Muscle layer of duodenum (tissue), 2 donors: Measurements from ENCODE around the gene SF3B2.
"Not testable (repeated sequence)": the region's sequence is repeated elsewhere in the genome, so short reads cannot be mapped to it uniquely, and the experiment has no call there.

Experiments used
- H3K27ac ChIP-seq: one replicate; pipeline ENCODE4 v1.7.0; 2013; ENCODE audit warnings: mild to moderate bottlenecking, low read length
- H3K27me3 ChIP-seq: one replicate; pipeline ENCODE4 v1.7.0; 2013; ENCODE audit warnings: low read depth, mild to moderate bottlenecking, control low read depth, low read length
- H3K36me3 ChIP-seq, 2 donors: one replicate each; pipeline ENCODE4 v1.7.0; 2013; ENCODE audit warnings: low read length in 2 of 2, control low read depth in 1 of 2, mild to moderate bottlenecking in 1 of 2; ENCODE audit not compliant: insufficient read depth in 2 of 2, control insufficient read depth in 1 of 2
- H3K4me1 ChIP-seq, 2 donors: one replicate each; pipeline ENCODE4 v1.7.0; 2013; ENCODE audit warnings: low read length in 2 of 2, mild to moderate bottlenecking in 2 of 2, control low read depth in 1 of 2, moderate library complexity in 1 of 2; ENCODE audit not compliant: insufficient read depth in 2 of 2, control insufficient read depth in 1 of 2
- H3K4me3 ChIP-seq, 2 donors: one replicate each; pipeline ENCODE4 v1.7.0; 2013; ENCODE audit warnings: low read length in 2 of 2, low read depth in 1 of 2, mild to moderate bottlenecking in 1 of 2
- H3K9me3 ChIP-seq, 2 donors: one replicate each; pipeline ENCODE4 v1.7.0; 2013; ENCODE audit warnings: low read length in 2 of 2, control low read depth in 1 of 2, mild to moderate bottlenecking in 1 of 2; ENCODE audit not compliant: control insufficient read depth in 1 of 2
- donor health status: healthy.

Gene SF3B2, protein sequence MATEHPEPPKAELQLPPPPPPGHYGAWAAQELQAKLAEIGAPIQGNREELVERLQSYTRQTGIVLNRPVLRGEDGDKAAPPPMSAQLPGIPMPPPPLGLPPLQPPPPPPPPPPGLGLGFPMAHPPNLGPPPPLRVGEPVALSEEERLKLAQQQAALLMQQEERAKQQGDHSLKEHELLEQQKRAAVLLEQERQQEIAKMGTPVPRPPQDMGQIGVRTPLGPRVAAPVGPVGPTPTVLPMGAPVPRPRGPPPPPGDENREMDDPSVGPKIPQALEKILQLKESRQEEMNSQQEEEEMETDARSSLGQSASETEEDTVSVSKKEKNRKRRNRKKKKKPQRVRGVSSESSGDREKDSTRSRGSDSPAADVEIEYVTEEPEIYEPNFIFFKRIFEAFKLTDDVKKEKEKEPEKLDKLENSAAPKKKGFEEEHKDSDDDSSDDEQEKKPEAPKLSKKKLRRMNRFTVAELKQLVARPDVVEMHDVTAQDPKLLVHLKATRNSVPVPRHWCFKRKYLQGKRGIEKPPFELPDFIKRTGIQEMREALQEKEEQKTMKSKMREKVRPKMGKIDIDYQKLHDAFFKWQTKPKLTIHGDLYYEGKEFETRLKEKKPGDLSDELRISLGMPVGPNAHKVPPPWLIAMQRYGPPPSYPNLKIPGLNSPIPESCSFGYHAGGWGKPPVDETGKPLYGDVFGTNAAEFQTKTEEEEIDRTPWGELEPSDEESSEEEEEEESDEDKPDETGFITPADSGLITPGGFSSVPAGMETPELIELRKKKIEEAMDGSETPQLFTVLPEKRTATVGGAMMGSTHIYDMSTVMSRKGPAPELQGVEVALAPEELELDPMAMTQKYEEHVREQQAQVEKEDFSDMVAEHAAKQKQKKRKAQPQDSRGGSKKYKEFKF

DNA sequence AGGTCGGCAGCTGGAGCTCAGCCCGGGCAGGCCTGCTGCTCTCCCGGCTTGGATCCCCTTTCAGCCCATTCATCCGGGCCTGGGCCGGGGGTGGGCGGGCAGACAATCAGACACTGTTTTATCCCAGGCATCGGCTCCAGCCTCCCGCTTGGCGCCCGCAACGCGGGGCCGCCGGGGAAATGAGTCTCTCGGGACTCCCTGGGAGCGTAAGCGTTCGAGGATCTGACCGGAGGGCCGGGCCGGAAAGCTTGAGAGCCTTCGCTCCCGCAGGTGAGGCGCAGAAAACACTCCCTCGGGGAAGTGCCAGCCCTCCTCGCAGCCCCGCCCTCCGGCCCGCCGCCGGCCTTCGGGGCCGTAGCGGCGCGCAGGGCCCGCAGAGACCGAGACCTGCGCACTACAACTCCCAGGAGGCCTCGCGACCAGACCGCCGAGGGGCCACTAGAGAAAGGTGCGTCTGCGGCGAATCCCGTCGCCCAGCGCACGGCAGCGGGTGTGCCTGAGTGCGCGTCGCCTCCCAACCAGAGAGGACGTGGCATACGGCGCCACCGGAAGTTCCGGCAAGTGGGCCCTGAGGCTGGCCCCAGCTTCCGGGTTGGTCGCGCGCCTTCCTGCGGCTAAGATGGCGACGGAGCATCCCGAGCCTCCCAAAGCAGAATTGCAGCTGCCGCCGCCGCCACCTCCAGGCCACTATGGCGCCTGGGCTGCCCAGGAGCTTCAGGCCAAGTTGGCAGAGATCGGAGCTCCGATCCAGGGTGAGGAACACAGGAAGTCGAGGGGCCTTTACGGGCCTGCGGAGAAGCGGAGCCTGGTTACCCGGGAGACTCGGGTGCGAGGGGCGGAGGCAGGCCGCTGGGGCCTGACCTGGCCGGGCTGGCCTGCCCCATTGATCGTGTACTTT is at the start of gene SF3B2:
SF3B2 (plus strand) TSS at position 599 of the 898 bp plus-strand sequence; CDS start at position 620, 21 bp downstream.
- peak within 1 kb of the TSS; percentile 80 to 100 for H3K4me3 ChIP-seq
- H3K36me3 ChIP-seq: peaks cover 24% of the 10 kb centered on the region in 2 donors
- H3K9me3 ChIP-seq: no peaks in the 10 kb centered on the region
- H3K27me3 ChIP-seq: peaks cover 3% of the 10 kb centered on the region
- H3K4me1 ChIP-seq: peaks cover 13 to 22% of the 10 kb centered on the region in 2 donors
- peak within 1 kb of the TSS; percentile 86 for H3K27ac ChIP-seq

DNA sequence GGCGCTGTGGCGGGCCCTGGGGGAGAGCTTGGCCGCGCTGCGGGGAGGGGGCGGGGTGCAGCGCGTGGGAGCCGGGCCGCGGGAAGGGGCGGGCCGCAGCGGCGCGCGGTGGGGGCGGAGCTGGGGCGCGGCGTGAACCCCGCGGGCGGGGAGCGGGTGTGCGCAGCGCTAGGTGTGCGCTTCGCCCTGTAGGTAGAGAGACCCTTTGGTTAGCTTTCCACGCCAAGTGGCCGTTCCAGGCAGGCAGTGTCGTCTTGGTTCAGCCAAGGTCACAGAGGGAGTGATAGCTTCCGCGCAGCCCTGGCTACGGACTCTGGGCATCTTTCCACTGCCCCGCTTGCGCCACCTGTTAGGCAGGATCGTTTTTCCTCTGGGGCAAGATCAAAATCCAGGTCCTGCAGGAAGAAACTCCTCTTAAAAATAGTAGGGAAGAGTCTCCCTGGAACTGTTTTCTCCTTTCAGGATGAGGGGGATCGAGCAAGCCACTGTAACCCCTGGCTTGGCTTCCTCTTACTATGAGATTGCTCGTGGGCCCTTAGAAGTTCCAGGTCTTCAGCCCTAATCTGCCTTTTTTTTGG is 49.4 kb upstream of the SF3B2 start:
- H3K27ac ChIP-seq: peak overlapping the region; percentile 96
- H3K9me3 ChIP-seq: no peaks in the 10 kb centered on the region
- H3K4me1 ChIP-seq: peaks cover 8 to 26% of the 10 kb centered on the region in 2 donors
- peaks cover 37 to 47% of the 10 kb centered on the region in 2 donors for H3K36me3 ChIP-seq
- H3K4me3 ChIP-seq: peak overlapping the region; percentile 100
- H3K27me3 ChIP-seq: no peaks in the 10 kb centered on the region

DNA sequence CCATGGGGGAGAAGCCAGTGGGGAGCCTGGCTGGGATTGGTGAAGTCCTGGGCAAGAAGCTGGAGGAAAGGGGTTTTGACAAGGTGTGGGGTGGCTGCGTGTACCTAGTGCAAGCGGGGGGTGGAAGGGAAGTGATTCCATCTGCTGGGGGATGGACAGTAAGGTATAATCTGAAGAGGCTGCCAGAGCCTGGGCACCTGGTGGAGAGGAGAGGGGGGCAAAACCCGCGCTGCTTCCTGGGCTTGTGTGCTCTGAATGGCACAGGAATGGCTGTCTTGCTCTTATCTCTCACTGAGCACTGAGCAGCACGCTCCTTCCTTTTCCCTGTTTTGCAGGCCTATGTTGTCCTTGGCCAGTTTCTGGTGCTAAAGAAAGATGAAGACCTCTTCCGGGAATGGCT is 48.9 kb upstream of the SF3B2 start:
- no peaks in the 10 kb centered on the region for H3K27me3 ChIP-seq
- H3K9me3 ChIP-seq: no peaks in the 10 kb centered on the region
- peak overlapping the region; percentile 96 for H3K27ac ChIP-seq
- H3K36me3 ChIP-seq: peaks cover 32 to 42% of the 10 kb centered on the region in 2 donors
- peaks cover 8 to 26% of the 10 kb centered on the region in 2 donors for H3K4me1 ChIP-seq
- peak overlapping the region; percentile 100 for H3K4me3 ChIP-seq

DNA sequence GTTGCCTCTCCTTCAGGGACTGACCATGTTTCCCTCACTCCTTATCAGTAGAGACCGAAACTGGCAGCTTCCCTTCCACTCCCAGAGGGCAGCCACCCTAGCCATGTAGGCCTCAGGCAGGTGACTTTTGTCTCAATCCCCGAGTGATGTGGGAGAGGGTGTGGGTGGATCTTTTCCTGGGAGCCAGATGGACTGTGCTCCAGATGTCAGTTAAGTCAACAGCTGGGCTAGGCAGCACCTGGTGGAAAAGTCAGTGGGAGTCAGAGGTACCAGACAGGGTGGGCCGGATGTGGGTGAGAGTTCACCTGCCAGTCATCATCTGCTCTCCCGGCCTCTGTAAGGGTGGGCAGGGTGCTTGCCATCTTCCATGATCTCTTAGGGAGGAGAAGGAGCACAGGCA is 48.0 kb upstream of the SF3B2 start:
- no peak overlapping the region for H3K27ac ChIP-seq
- H3K27me3 ChIP-seq: no peaks in the 10 kb centered on the region
- H3K4me1 ChIP-seq: peaks cover 8 to 26% of the 10 kb centered on the region in 2 donors
- H3K9me3 ChIP-seq: no peaks in the 10 kb centered on the region
- no peak overlapping the region for H3K4me3 ChIP-seq
- peaks cover 23 to 33% of the 10 kb centered on the region in 2 donors for H3K36me3 ChIP-seq

DNA sequence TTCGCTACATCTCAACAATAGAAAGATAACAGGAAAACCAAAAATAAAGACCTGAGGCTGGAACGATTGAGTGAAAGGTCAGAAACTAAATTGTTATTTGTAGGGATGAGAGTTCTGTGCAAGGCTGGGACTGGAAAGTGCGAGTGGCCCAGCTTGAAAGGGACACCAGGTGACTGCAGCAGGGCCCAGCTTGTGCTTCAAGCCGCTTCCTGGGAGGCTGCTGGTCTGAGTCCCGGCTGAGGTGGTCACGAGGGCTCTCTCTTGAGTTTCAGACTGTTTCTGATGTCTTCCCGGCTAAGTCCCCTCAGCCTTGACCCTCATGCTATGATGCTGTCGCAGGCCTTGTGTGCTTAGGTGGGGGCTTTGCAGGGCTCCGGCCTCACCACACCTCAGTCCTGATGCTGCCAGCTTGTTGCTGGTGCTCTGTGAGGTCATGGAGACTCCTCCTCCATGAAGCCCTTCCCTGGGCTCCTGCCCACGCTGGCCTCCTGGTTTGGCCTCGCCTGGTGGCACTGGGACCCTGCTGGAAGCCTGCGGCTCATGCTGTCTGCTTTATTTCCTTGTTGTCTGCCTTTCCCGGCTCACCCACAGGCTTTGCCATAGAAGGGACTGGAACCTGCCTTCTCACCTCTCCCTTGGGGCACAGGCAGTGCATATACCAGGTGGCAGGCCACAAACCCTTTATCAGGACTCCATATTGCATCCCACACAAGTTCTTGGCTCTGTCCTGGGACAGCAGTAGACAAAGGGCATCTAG is 45.9 kb upstream of the SF3B2 start:
- Histone ChIP-seq H3K4me3 (no peak overlapping the region), H3K4me1 (peaks cover 5 to 9% of the 10 kb centered on the region in 2 donors), H3K27me3 (no peaks in the 10 kb centered on the region), H3K9me3 (no peaks in the 10 kb centered on the region), H3K36me3 (peaks cover 12 to 21% of the 10 kb centered on the region in 2 donors), H3K27ac (no peak overlapping the region)

DNA sequence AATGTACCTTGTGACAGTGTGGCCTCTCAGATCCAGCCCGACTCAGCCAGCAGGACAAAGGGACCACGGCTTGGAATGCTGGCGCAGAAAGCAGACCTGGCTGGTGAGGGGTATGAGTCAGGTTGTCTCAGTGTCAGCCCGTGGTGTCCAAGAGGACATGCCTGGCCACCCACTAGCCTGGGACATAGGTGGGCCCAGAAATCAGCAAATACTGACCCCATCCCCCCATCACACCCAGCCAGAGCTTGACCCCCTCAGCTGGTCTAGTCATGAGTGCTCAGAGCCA is 45.3 kb upstream of the SF3B2 start:
- H3K27me3 ChIP-seq: no peaks in the 10 kb centered on the region
- H3K4me3 ChIP-seq: no peak overlapping the region
- H3K9me3 ChIP-seq: no peaks in the 10 kb centered on the region
- H3K27ac ChIP-seq: no peak overlapping the region
- peaks cover 5 to 9% of the 10 kb centered on the region in 2 donors for H3K4me1 ChIP-seq
- H3K36me3 ChIP-seq: peaks cover 12 to 18% of the 10 kb centered on the region in 2 donors

DNA sequence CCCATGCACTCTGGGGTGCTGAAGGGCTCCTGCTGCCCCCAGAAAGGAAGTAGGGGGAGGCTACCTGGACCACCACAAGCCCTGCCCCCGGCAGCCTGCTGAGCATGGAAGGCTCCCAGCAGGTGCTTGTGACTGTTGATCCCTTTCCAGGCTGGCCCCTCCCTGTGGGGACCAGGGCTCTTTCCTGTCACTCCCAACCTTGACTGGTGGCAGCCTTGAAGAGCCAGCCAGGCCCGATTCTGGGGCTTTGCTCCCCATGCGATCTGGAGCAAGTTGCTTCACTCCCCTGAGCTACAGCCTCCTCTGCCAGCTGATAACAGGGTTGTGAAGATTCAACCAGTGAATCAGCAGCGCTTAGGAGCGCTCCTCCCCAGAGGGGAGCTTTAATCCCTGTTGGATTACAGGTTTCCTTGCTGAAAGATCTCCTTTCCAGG is 44.9 kb upstream of the SF3B2 start:
- H3K27ac ChIP-seq: no peak overlapping the region
- peaks cover 12 to 17% of the 10 kb centered on the region in 2 donors for H3K36me3 ChIP-seq
- no peaks in the 10 kb centered on the region for H3K9me3 ChIP-seq
- H3K4me1 ChIP-seq: peaks cover 5 to 9% of the 10 kb centered on the region in 2 donors
- no peak overlapping the region for H3K4me3 ChIP-seq
- H3K27me3 ChIP-seq: no peaks in the 10 kb centered on the region

DNA sequence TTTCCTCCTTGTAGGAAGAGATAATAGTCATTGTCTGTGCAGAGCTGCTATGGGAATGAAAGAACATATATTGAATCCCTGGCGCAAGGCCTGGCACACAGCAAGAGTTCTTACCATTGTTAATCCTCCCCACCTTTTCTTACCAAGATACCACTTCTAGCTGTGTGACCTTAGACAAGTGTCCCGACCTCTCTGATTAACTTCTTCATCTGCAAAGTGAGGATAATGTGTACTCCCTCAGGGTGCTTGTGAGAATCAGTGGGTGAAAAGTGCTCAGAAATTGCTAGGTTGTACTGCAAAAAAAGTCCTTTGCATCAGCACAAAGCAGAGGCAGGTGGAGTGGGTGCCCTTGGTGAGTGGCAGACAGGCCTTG is 44.1 kb upstream of the SF3B2 start:
- H3K9me3 ChIP-seq: no peaks in the 10 kb centered on the region
- H3K36me3 ChIP-seq: peaks cover 12 to 17% of the 10 kb centered on the region in 2 donors
- H3K4me1 ChIP-seq: peaks cover 4 to 10% of the 10 kb centered on the region in 2 donors
- H3K27me3 ChIP-seq: peaks cover 4% of the 10 kb centered on the region
- no peak overlapping the region for H3K27ac ChIP-seq
- H3K4me3 ChIP-seq: no peak overlapping the region

DNA sequence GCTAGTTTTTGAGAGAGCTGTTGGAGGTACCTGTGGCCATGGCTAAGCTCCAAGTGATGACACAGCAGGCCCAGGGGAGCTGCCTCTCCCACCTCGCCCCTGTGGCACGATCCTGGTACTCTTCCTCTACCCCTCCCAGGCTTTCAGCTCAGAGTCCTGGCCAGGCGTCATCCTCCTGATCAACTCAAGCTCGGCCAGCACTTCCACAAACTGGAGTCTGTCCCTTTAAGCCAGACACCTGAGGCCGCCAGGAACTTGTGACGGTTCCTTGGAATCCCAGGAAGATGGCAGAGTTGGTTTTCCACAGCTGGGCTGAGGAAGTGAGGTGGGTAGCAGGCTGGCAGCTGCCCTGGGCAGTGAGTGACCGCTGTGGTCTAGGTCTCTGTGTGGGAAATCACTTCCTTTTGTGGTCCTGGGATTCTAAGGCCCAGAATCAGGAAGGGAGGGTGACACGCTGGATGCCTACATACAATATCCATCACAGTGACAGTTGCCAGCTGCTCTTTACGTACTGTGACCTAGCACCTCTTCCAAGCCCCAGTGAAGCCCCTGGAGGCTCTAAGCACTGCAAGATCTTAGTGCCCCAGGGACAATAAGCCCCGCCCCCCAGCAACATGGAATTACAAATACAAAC is 43.6 kb upstream of the SF3B2 start:
- Histone ChIP-seq H3K27ac (no peak overlapping the region), H3K27me3 (peaks cover 10% of the 10 kb centered on the region)

DNA sequence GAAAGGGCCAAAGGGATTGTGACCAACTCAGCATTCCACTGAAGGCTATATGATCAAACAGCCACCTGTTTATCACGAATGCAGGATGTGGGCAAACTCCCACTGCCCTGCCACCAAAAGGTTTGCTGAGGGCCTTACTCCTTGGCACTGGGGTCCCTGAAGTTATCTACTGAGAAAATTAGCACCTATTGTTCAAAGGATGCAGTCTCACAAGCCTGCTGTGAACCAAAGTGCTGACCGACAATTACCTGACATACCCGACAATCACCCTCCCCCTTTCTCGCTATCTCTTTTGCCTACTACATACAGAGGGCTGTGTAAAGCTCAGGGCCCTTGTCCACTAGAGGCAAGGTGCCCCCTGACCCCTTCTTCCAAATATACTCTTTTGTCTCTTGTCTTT is 42.1 kb upstream of the SF3B2 start:
- H3K9me3 ChIP-seq, H3K36me3 ChIP-seq, H3K27ac ChIP-seq, H3K4me3 ChIP-seq, H3K4me1 ChIP-seq: not testable (repeated sequence)
- H3K27me3 ChIP-seq: peaks cover 12% of the 10 kb centered on the region

More for the DNA sequence above, 43.6 kb upstream of the SF3B2 start:
- no peak overlapping the region for H3K4me3 ChIP-seq
- H3K9me3 ChIP-seq: no peaks in the 10 kb centered on the region
- peaks cover 0 to 4% of the 10 kb centered on the region in 2 donors for H3K4me1 ChIP-seq
- peaks cover 12 to 17% of the 10 kb centered on the region in 2 donors for H3K36me3 ChIP-seq
